ENCODE results near the gene MTF2. TPM values are rescaled to one million over a fixed set of nuclear protein-coding genes. Genes with fewer than 3 reads are reported as not detected.

Gene MTF2
- total and polyA plus RNA-seq, 9 of the 15 experiments (the other 6 are each of a cell fraction or from before 2014, with no cell fraction given): 29.3 to 124 (median 57.7) TPM

DNA sequence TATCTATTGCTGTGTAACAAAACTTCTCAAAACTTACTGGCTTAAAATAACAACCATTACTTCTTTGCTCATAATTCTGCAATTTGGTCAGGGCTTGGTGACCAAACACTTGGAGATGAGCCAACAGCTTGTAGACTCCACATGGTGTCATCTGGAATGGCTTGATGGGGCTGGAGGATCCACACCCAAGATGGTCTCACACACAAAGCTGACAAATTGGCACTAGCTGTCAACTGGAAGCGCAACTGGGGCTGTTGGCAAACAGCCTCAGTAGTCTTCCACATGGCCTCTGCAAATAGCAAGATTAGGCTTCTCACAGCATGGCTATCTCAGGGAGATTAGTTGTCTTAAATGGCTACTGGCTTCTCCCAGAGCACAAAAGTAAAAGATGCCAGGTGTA lies 27.1 kb upstream of the MTF2 start (continued):
- TF ChIP-seq VEZF1 (CRISPR knock-in tag; IDR thresholded peaks at IDR 0.05) (no peak), CREB1 (IDR thresholded peaks at IDR 0.05) (no peak), CREB1 (CRISPR knock-in tag; IDR thresholded peaks at IDR 0.05) (no peak), POU5F1 (IDR thresholded peaks at IDR 0.05; ENCODE audit: borderline replicate concordance, low read depth, low read length, partially characterized antibody) (no peak), TEAD4 (IDR thresholded peaks at IDR 0.05; ENCODE audit: low read length) (peak; percentile 57), TEAD4 (CRISPR knock-in tag; IDR thresholded peaks at IDR 0.05; ENCODE audit: borderline replicate concordance) (no peak), POLR2A (conservative IDR thresholded peaks at IDR 0.05) (no peak), HLTF (IDR thresholded peaks at IDR 0.05) (no peak), PHF21A (IDR thresholded peaks at IDR 0.05; ENCODE audit: borderline replicate concordance, low read depth) (no peak), XRCC3 (IDR thresholded peaks at IDR 0.05) (no peak), FOXA1 (IDR thresholded peaks at IDR 0.05; ENCODE audit: borderline replicate concordance) (no peak), THRB (CRISPR knock-in tag; conservative IDR thresholded peaks at IDR 0.05) (no peak), SMARCA4 (IDR thresholded peaks at IDR 0.05) (no peak), MAFG (tag; conservative IDR thresholded peaks at IDR 0.05) (no peak), ZBTB12 (CRISPR knock-in tag; IDR thresholded peaks at IDR 0.05) (no peak), STAG1 (CRISPR knock-in tag; IDR thresholded peaks at IDR 0.05; ENCODE audit: borderline replicate concordance) (no peak), CBX1 (IDR thresholded peaks at IDR 0.05; ENCODE audit: low read depth) (no peak), HOXB6 (CRISPR knock-in tag; IDR thresholded peaks at IDR 0.05; ENCODE audit: borderline replicate concordance) (no peak), ZNF445 (CRISPR knock-in tag; IDR thresholded peaks at IDR 0.05; ENCODE audit: low read depth) (no peak), BRF2 (IDR thresholded peaks at IDR 0.05; ENCODE audit: borderline replicate concordance, insufficient read depth, insufficient read length) (no peak), ZFPM2 (CRISPR knock-in tag; IDR thresholded peaks at IDR 0.05) (no peak)
- TF ChIP-seq, protein P1, sequence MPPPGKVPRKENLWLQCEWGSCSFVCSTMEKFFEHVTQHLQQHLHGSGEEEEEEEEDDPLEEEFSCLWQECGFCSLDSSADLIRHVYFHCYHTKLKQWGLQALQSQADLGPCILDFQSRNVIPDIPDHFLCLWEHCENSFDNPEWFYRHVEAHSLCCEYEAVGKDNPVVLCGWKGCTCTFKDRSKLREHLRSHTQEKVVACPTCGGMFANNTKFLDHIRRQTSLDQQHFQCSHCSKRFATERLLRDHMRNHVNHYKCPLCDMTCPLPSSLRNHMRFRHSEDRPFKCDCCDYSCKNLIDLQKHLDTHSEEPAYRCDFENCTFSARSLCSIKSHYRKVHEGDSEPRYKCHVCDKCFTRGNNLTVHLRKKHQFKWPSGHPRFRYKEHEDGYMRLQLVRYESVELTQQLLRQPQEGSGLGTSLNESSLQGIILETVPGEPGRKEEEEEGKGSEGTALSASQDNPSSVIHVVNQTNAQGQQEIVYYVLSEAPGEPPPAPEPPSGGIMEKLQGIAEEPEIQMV (tag; conservative IDR thresholded peaks at IDR 0.05; ENCODE audit: low read depth): no peak
- TF ChIP-seq, protein P2, sequence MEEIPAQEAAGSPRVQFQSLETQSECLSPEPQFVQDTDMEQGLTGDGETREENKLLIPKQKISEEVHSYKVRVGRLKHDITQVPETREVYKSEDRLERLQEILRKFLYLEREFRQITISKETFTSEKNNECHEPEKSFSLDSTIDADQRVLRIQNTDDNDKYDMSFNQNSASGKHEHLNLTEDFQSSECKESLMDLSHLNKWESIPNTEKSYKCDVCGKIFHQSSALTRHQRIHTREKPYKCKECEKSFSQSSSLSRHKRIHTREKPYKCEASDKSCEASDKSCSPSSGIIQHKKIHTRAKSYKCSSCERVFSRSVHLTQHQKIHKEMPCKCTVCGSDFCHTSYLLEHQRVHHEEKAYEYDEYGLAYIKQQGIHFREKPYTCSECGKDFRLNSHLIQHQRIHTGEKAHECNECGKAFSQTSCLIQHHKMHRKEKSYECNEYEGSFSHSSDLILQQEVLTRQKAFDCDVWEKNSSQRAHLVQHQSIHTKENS (CRISPR knock-in tag; IDR thresholded peaks at IDR 0.05): no peak

All from K562 (cell line).